H1 (cell line): Measurements from ENCODE around the gene DENND11. TPM values are rescaled to one million over a fixed set of nuclear protein-coding genes. Genes with fewer than 3 reads are reported as not detected.

Experiments used
- BCL11A ChIP-seq, 2 experiments: IDR thresholded peaks; one replicate each; pipeline ENCODE4 v1.6.1; 2011; ENCODE audit warnings: low read depth in 2 of 2, low read length in 2 of 2, mild to moderate bottlenecking in 2 of 2
- CBX5 ChIP-seq: fragments of 300-800, 300-1000 bp; sonication (generic); IDR thresholded peaks from 2 replicates; pipeline ENCODE4 v1.7.1; 2016; ENCODE audit warnings: antibody characterized with exemption, low read length, low read depth
- GABPA ChIP-seq: IDR thresholded peaks from 2 replicates; pipeline ENCODE4 v1.6.1; 2011; ENCODE audit warnings: mild to moderate bottlenecking, low read length, moderate library complexity, borderline replicate concordance; ENCODE audit not compliant: insufficient read depth
- RBBP5 ChIP-seq: IDR thresholded peaks from 2 replicates; pipeline ENCODE4 v1.7.1; 2012; ENCODE audit warnings: low read depth, mild to moderate bottlenecking, inconsistent platforms, low read length, moderate library complexity, borderline replicate concordance
- SIX5 ChIP-seq: IDR thresholded peaks from 2 replicates; pipeline ENCODE4 v1.6.1; 2011; ENCODE audit warnings: mild to moderate bottlenecking, low read depth, low read length
- SP2 ChIP-seq: IDR thresholded peaks from 2 replicates; pipeline ENCODE4 v1.6.1; 2012; ENCODE audit warnings: mild to moderate bottlenecking, low read length, inconsistent platforms
- SP4 ChIP-seq: IDR thresholded peaks from 2 replicates; pipeline ENCODE4 v1.6.1; 2012; ENCODE audit warnings: low read length, inconsistent platforms
- TBP ChIP-seq: IDR thresholded peaks from 2 replicates; pipeline ENCODE4 v1.6.1; 2011; ENCODE audit warnings: low read depth, low read length, improper control_type of control experiment
- YY1 ChIP-seq: IDR thresholded peaks from 2 replicates; pipeline ENCODE4 v1.6.1; 2011; ENCODE audit warnings: low read depth, mild to moderate bottlenecking, low read length
- polyA plus RNA-seq, 7 experiments: library from polyadenylated mRNA; depleted of rRNA in 3 of 7; stranded (reverse) in 5 of 7; unstranded in 2 of 7; fragments of >200 nt in 5 of 7; fragments of 200-250 nt in 2 of 7; gene quantifications; 1 replicate in 5 of 7; 2 replicates in 1 of 7; 4 replicates in 1 of 7; pipeline versions ENCODE4 v1.2.1 to v1.2.3, GENCODE V29; 2011 to 2013; ENCODE audit warnings: missing spikeins in 2 of 7, mixed read lengths in 2 of 7
- total RNA-seq: library from RNA; stranded (reverse); fragmentation: NEBNext Ultra II Directional; extraction: Animal tissue kit (Norgen Biotek cat#: 25700); gene quantifications from 2 replicates; pipeline ENCODE4 v1.2.1, GENCODE V29; 2021

The DENND11 gene
- total and polyA plus RNA-seq, 2 of the 8 experiments (the other 6 are each of a cell fraction or from before 2014, with no cell fraction given), result 8.0 to 26.8 TPM

- no peak for TF ChIP-seq SP2
- no peak for TF ChIP-seq YY1
- no peak for TF ChIP-seq GABPA
- no peak for TF ChIP-seq CBX5
- no peak for TF ChIP-seq SIX5
- TF ChIP-seq SP4, result no peak
- no peak for TF ChIP-seq BCL11A (IDR thresholded peaks at IDR 0.05; ENCODE audit: low read depth in 2 of 2, low read length in 2 of 2)
- TF ChIP-seq TBP, result no peak
- TF ChIP-seq RBBP5, result no peak
- TF ChIP-seq, all 59 proteins: peak for 0
Observed at GRCh38 chr7:141663081-141663849, 38.7 kb downstream of the DENND11 start (continued).
